Omental fat pad (tissue), 4 donors: ENCODE results near the gene NAT16. TPM values are rescaled to one million over a fixed set of nuclear protein-coding genes. Genes with fewer than 3 reads are reported as not detected.
A peak's percentile ranks its signal among the peaks of the same experiment; 100 is the strongest.

ENCODE experiments used
- ATAC-seq: fragments of 150-250 bp; one replicate; pipeline ENCODE4 v1.9.1; 2016; ENCODE audit warnings: mild to moderate bottlenecking, moderate library complexity; ENCODE audit not compliant: low FRiP score
- DNase-seq: peaks from one replicate; pipeline ENCODE4 v3.0.0-alpha.2; 2019; ENCODE audit warnings: low spot score
- total RNA-seq, 4 donors: library from RNA; depleted of rRNA; stranded (reverse); fragments of >200 nt; gene quantifications; one replicate each; pipeline ENCODE4 v1.1.0, GENCODE V29; 2016
- TF ChIP-seq, protein P1 (sequence below), 3 donors: fragments of 450-650 bp; IDR thresholded peaks; one replicate each; pipeline ENCODE4 v1.5.1; 2016 to 2017; ENCODE audit warnings: antibody characterized with exemption in 3 of 3, mild to moderate bottlenecking in 3 of 3, moderate library complexity in 2 of 3

The NAT16 gene
- total RNA-seq, 4 donors from 2014 or later = 0.09 TPM; not detected in 3

DNA sequence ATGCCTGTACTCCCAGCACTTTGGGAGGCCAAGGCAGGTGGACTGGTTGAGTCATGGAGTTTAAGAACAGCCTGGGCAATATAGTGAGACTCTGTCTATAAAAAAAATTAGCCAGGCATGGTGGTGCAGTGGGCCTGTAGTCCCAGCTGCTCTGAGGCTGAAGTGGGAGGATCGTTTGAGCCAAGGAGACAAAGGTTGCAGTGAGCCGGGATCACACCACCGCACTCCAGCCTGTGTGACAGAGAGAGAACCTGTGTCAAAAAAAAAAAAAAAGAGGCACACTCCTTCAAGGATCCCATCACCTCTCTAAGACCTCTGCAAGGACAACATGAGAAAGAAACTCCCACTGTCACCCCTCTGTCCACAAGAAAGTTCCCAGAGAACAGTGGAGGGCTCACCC is 4.4 kb downstream of the NAT16 start:
- DNase-seq (no peak), ATAC-seq (no peak)
- TF ChIP-seq, protein P1, sequence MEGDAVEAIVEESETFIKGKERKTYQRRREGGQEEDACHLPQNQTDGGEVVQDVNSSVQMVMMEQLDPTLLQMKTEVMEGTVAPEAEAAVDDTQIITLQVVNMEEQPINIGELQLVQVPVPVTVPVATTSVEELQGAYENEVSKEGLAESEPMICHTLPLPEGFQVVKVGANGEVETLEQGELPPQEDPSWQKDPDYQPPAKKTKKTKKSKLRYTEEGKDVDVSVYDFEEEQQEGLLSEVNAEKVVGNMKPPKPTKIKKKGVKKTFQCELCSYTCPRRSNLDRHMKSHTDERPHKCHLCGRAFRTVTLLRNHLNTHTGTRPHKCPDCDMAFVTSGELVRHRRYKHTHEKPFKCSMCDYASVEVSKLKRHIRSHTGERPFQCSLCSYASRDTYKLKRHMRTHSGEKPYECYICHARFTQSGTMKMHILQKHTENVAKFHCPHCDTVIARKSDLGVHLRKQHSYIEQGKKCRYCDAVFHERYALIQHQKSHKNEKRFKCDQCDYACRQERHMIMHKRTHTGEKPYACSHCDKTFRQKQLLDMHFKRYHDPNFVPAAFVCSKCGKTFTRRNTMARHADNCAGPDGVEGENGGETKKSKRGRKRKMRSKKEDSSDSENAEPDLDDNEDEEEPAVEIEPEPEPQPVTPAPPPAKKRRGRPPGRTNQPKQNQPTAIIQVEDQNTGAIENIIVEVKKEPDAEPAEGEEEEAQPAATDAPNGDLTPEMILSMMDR (IDR thresholded peaks at IDR 0.05) = no peak

DNA sequence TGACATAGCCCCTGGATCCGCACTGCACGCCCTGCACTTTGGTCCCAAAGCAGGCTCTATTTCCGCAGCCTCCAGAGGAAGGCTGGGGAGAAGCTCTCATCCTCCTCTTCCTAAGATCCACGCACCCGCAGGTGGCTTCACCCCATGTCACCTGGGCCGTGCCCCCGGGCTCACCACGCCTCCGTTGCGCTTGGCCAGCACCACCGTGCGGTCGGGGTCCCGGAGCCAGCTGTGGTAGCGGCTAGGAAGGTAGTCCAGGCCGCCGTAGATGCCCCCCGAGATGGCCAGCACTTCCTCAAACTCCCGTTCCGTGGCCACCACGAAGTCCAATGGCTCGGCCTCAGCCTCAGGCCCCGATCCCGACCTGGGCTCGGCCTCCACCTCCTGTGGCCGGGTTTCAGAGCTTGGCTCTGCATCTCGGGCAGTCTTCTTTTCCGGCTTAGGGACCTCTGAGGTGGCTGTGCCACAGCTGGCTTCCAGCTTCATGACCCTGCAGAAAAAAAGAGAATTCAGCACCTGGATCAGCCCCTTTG is 5.7 kb downstream of the NAT16 start:
- no peak for ATAC-seq
- TF ChIP-seq, protein P1 (IDR thresholded peaks at IDR 0.05) = no peak
- no peak for DNase-seq

DNA sequence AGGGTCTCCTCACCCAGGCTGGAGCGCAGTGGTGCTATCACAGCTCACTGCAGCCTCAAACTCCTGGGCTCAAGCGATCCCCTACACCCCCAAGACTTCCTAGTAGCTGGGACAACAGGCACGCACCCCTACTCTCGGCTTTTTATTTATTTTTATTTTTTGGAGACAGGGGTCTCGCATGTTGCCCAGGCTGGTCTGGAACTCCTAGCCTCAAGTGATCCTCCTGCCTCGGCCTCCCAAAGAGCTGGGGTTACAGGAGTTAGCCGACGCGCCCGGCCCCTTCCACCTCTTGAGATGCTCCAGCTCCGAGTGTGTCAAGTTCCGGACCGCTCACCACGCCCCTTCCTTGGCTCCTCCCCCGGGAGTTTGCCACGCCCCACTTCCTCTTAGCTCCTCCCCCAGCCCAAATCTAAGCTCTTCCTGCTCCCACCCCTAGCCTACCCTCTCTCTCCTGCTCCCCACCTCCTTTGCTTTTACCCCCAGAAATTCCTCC is 6.3 kb downstream of the NAT16 start:
- TF ChIP-seq, protein P1 (IDR thresholded peaks at IDR 0.05) = no peak
- DNase-seq (no peak), ATAC-seq (no peak)

DNA sequence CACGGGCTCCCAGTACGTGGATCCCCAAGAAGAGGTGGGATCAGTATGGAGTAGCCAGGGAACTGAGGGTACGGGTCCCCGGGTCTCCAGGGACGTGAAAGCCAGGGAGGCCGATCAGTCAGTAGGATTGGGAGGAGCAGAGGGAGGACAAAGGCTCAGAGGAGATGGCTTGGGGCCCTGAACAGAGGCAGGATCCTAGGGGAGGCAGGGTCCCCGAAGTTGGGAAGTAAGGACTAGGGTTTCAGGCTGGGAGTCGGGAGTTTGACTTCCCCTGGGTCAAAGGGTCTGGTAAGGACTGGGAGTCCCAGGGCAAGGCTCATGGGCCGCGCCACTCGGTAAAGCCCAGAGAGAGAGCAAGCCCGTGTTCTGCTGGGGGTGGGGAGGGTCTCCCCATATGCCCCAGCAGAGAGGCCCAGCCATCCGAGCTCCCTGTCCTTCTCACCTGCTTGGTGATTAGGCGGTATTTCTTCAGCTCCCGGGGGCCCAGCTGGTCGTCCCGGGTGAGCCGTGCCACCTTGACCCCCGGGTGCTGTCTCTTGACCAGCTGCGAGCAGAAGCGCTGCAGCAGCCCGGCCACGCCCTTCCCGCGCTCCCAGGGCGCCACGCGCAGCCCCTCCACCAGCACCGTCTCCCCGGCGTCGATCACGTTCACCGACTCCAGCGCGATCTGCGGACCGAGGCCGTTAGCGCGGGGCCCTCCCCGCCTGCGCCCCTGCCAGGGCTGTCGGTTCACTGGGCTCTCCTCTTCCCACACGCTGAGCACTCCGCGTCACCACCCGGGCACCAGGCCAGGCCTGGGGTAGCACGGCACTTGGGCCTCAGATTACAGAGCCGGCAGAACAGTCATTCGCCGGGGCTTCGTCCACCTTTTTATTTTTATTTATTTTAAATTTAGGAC is 7.0 kb downstream of the NAT16 start:
- TF ChIP-seq, protein P1 (IDR thresholded peaks at IDR 0.05) = no peak
- DNase-seq (no peak), ATAC-seq (peak; percentile 58)

DNA sequence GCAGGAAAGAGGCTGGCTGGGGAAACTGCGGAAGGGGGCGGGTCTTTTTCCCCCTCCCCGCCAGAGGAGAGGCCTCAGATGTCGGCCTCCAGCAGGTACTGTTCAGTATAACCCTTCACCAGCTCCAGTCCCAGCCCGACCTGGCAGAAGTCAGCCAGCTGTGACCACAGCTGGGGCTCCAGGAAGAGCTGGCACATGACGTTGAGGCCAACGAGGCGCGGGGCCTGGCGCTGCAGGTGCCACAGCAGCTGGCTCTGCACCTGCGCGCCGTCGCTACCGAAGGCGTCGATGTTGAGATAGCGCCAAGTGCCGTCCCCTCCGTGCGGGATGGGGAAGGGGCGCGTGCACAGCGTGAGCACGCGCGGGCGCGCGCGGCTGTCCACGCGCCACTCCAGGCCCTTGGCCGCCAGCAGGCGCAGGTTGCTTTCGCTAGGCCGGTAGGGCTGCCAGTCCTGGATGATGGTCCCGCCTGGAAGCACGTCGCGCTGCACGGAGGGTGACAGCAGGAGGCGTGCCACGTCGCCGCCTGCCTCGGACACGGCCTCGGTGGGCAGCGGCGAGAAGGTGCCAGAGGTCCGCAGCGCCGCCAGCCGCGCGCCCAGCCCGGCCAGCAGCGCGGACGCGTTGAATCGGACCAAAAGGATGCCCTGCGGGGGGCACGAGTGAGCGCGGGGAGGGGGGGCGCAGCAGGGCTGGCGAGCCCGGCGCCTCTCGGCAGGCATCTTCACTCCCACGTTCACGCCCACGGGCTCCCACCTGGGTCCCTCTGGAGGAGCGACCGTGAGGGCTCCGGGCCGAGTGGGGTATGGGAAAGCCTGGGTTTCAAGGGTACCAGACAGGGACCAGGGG is 7.9 kb downstream of the NAT16 start:
- DNase-seq = no peak
- no peak for ATAC-seq
- TF ChIP-seq, protein P1 (IDR thresholded peaks at IDR 0.05) = no peak

DNA sequence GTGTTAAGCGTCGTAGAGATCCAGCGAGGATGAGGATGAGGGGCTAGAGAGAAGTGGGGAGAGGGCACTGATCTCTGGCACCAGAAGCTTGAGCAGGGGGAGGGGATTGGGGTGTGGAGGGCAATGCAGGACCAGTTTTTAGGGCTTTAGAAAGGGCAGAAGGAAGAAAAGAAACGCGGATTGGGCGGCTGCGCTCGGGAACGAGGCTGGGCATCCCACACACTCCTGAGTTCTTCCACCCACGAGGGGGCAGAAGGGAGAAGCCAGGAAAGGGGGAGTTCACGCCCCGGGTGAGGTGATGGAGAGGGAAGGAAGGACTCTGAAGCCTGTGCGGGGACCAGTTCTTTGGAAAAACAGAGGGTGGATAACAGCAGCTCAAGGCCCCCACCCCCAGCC is 8.7 kb downstream of the NAT16 start:
- DNase-seq (no peak), ATAC-seq (no peak)
- TF ChIP-seq, protein P1 (IDR thresholded peaks at IDR 0.05) = no peak
